Erythroblast (primary cell): ENCODE data around the gene NCKAP5.

Experiments
- DNase-seq, 2 experiments: peaks; one replicate each; lab custom pipeline; 2025; lab: John Stamatoyannopoulos, UW
- GATA1 ChIP-seq: IDR thresholded peaks from 2 replicates; pipeline ENCODE4 v1.6.1; 2011; ENCODE audit warnings: low read depth, mild to moderate bottlenecking, control low read depth, low read length, moderate library complexity
- POLR2A ChIP-seq: IDR thresholded peaks from 2 replicates; pipeline ENCODE4 v1.6.1; 2011; ENCODE audit warnings: mild to moderate bottlenecking, low read length

The NCKAP5 gene

GRCh38 chr2:133324150-133324561 lies 244.1 kb downstream of the NCKAP5 start:
- DNase-seq: no peak
- TF ChIP-seq POLR2A (no peak), GATA1 (no peak)

GRCh38 chr2:133322909-133323308 lies 245.4 kb downstream of the NCKAP5 start:
- DNase-seq: no peak
- TF ChIP-seq POLR2A (no peak), GATA1 (no peak)

DNA sequence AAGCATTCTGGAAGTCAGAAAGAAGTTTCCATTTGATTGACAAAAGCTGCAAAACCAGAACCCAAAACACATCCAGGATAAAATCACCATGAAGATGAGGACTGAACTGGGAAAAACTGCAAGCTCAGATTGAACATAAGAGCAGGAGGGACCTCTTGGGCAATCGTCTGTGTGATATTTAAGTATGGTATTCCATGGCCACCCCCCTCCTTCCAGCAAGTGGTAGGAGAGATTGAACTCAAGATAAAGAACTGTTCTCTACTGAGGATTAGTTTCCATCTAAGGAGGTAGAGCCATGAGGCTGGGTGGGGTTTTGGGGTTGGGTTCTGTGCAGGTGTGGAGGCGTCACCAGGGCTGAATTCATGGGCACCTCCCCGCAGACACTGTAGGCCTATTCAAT lies 251.1 kb downstream of the NCKAP5 start:
- DNase-seq: no peak
- TF ChIP-seq POLR2A: no peak
- TF ChIP-seq GATA1: no peak

GRCh38 chr2:133316557-133316956 lies 251.7 kb downstream of the NCKAP5 start:
- DNase-seq: no peak
- no peak for TF ChIP-seq POLR2A
- no peak for TF ChIP-seq GATA1

- DNase-seq: no peak
- TF ChIP-seq GATA1 (no peak), POLR2A (no peak)
Measured at GRCh38 chr2:133315280-133315679, 253.0 kb downstream of the NCKAP5 start.

DNA sequence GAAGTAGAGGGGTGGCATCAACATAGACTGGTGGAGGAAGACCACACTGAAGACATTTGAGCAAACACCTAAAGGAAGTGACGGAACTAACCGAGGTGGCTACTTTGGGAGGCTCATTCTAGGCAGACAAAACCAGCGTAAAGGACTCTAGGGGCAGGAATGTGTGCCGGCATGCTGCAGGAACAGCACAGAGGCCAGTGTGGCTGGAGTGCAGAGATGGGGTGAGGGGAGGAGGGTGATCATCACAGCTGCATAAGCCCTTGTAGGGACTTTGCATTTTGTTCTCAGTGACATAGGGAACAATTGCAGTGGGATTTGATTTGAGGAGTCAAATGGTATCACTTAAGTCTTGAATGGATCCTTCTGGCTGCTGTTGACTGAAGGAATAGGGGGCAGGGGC lies 253.5 kb downstream of the NCKAP5 start:
- TF ChIP-seq POLR2A (no peak), GATA1 (no peak)
- no peak for DNase-seq

DNA sequence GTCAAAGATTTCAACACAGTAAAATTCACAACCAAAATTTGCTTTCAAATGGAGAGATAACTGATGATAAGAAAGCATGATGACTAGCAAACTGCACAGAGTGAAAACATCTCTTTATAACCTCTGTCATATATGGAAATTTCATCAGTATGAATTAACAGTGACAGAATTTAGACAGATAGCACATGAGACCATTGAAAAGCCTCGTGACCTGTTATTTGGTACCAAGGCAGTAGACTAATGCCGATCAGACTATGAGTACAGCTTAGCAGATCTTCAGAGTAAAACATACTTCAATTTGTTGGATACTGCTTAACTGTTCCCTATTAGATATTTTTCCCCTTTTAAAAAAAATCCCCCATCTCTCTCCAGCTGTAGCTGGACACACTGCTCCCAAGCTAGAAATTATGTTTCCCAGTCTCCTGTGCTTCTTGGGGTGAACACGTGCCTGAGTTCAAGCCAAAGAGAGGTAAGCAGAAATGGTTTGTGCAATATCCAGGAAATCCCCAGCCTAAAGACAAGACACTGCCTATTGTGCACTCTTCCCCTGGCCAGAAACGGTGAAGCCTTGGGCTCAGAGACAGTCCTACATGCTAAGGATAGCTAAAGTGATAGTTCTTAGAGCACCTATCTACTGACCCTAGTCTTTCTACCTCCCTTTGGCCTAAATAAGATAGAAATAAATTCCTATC lies 256.1 kb downstream of the NCKAP5 start:
- no peak for DNase-seq
- no peak for TF ChIP-seq GATA1

DNA sequence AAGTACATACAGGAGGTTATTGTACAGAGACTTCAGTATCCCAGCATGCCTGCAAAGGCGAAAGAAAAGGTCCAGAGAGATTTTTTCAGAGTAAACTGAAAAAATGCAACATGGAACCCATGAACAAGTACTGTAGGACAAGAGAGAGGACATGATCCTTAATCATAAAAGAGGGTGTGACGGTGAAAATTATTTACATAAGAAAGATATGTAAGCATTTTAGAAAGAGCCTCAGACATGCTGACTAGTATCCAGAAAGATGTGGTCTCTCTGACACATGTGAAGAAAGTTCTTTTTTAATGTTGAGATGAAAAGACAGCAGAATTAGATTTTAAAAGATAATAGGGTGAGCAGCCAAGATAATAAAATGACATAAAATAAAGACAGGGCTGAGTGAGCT lies 262.0 kb downstream of the NCKAP5 start:
- TF ChIP-seq POLR2A (no peak), GATA1 (no peak)
- DNase-seq: no peak

GRCh38 chr2:133304344-133304743 lies 263.9 kb downstream of the NCKAP5 start:
- TF ChIP-seq GATA1 (no peak), POLR2A (no peak)
- DNase-seq: no peak

DNA sequence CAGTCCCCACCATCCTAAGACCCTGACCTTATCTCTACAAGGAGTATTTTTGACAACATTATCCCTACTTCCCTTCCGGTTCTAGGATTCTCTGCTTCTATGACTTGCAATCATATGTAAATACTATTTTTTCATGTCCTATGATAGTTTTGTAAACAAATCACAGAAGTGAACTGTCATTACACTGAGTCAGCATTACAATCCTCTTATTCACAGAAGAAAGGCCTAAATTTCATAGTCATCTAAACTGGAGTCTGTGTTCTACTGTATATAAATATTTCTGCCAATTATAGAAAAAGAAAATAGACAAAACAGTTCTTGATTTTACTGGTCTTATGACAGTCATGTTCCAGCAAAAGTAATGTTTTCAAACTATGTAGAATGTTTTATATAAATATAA lies 265.1 kb downstream of the NCKAP5 start:
- DNase-seq: no peak
- TF ChIP-seq GATA1 (no peak), POLR2A (no peak)

- no peak for DNase-seq
- no peak for TF ChIP-seq POLR2A
- TF ChIP-seq GATA1: no peak
Measured at GRCh38 chr2:133296401-133296800, 271.9 kb downstream of the NCKAP5 start.

DNA sequence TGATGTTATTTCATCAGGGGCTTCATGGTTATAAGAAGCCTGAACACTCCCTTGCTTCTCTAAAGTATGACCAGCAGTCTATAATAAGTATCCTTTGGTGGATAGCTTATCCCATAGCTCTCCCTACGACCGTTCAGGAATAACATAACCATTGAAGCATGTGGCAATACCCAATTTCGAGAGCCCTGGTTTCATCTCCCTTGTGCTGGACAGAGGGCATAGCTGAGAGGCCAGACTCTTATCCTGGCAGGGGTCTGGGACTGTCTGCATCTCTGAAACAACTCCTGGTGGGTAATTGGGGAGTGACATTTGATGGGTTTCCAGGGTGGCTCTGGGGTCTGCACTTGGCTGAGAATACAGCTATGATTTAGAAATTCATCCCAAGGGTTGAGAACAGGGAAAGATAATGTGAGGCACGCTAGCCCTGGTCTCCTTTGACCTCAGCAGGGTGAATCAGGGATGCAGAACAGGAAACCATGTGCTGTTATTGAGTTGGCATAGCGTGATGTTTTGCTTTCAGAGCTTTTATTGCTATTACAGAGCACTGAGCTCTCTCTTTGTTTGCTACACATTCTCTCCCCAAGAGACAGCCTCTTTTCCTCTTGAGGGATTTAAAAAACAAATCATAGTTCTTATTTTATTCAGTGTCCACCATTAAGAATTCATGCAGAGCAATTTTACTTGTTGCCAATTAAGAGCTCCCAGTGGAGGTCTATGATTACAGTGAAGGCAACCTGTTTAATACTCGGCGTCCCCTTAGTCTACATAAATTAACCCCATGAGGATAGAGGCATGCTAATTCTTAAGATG lies 274.5 kb downstream of the NCKAP5 start:
- TF ChIP-seq GATA1 (no peak), POLR2A (no peak)
- no peak for DNase-seq

DNA sequence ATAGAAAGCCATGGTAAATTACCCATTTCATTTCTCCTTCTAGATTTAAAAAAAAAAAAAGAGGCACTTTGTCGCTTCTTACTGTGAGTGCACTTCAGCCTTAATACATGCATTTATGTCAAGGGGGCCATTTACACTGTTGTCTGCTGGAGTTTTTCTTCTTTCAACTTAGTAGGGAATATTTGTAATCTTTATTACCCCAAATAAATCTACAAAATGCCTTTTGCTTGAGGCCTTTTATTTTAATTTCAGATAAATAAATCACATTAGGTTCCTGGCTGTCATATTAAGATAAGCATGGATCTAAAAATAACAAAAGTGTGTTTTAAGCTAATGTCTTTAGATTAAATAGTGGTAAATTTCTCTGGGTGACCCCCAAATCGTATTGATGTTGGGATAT lies 276.0 kb downstream of the NCKAP5 start:
- TF ChIP-seq POLR2A (no peak), GATA1 (no peak)
- no peak for DNase-seq

GRCh38 chr2:133287709-133288108 lies 280.6 kb downstream of the NCKAP5 start:
- no peak for DNase-seq
- TF ChIP-seq GATA1: no peak

- DNase-seq: no peak
- no peak for TF ChIP-seq GATA1
- no peak for TF ChIP-seq POLR2A
Measured at GRCh38 chr2:133286326-133286922, 281.8 kb downstream of the NCKAP5 start.
